ENCODE measurements around the gene NDST1. TPM values are rescaled to one million over a fixed set of nuclear protein-coding genes. Genes with fewer than 3 reads are reported as not detected.

The NDST1 gene
- polyA plus RNA-seq, 1 donor (not counting 4 experiments of a cell fraction or from before 2014, with no cell fraction given), result 24.9 TPM

GRCh38 chr5:150538007-150538917 is 30.3 kb downstream of the NDST1 start:
- H2AFZ ChIP-seq (ENCODE audit: control insufficient read depth, low read length), result no peak overlapping the region
- H3K36me3 ChIP-seq (ENCODE audit: control insufficient read depth in 2 of 2, extremely low read depth in 1 of 2, insufficient read depth in 2 of 2, low read length in 2 of 2), result peaks cover 34 to 44% of the 10 kb centered on the region in 2 experiments
- FAIRE-seq (no peak), DNase-seq (ENCODE audit: low read depth, low spot score) (no peak)
- H3K27ac ChIP-seq (ENCODE audit: control insufficient read depth, insufficient read depth, low read length), result no peak overlapping the region
- H3K9ac ChIP-seq (ENCODE audit: control insufficient read depth, extremely low read depth, insufficient read depth, low read length), result no peak overlapping the region
- peaks cover 23% of the 10 kb centered on the region for H3K4me1 ChIP-seq (ENCODE audit: control insufficient read depth, extremely low read depth, insufficient read depth, low read length)
- peak in 2 of 3 experiments; percentile 10 to 41 for TF ChIP-seq CTCF (optimal IDR thresholded peaks at IDR 0.05 in 1 of 3, IDR thresholded peaks at IDR 0.05 in 1 of 3, conservative IDR thresholded peaks at IDR 0.05 in 1 of 3; ENCODE audit: extremely low read depth in 1 of 3, insufficient read depth in 2 of 3, low read length in 3 of 3)
- no peak for TF ChIP-seq EZH2 (IDR thresholded peaks at IDR 0.05; ENCODE audit: low read length)
- no peaks in the 10 kb centered on the region for H3K9me3 ChIP-seq (ENCODE audit: control insufficient read depth, low read depth, low read length)
- dilution Hi-C loops (cut with MboI; ENCODE audit: extremely low pct_ligation_motif_present, low sequenced_read_pairs), result no loop called here
- no peak overlapping the region for H3K4me2 ChIP-seq (ENCODE audit: control insufficient read depth, extremely low read depth, insufficient read depth, low read depth, low read length)
- no peak overlapping the region for H3K4me3 ChIP-seq (ENCODE audit: control insufficient read depth in 2 of 3, extremely low read depth in 1 of 3, insufficient read depth in 2 of 3, low read depth in 1 of 3, low read length in 3 of 3)
- no peaks in the 10 kb centered on the region for H3K9me1 ChIP-seq (ENCODE audit: control insufficient read depth, extremely low read depth, insufficient read depth, low read length)
- H4K20me1 ChIP-seq (ENCODE audit: control insufficient read depth, extremely low read depth, insufficient read depth, low read length), result no peaks in the 10 kb centered on the region
- no peaks in the 10 kb centered on the region for H3K79me2 ChIP-seq (ENCODE audit: control insufficient read depth, insufficient read depth, low read length)
- no peaks in the 10 kb centered on the region for H3K27me3 ChIP-seq (ENCODE audit: control insufficient read depth, extremely low read depth, insufficient read depth, low read length)

- no peaks in the 10 kb centered on the region for H3K9me1 ChIP-seq (ENCODE audit: control insufficient read depth, extremely low read depth, insufficient read depth, low read length)
- dilution Hi-C loops (cut with MboI; ENCODE audit: extremely low pct_ligation_motif_present, low sequenced_read_pairs), result no loop called here
Measured at GRCh38 chr5:150539206-150539605, 31.3 kb downstream of the NDST1 start.

More at GRCh38 chr5:150539206-150539605, 31.3 kb downstream of the NDST1 start:
- Histone ChIP-seq H3K36me3 (ENCODE audit: control insufficient read depth in 2 of 2, extremely low read depth in 1 of 2, insufficient read depth in 2 of 2, low read length in 2 of 2) (peaks cover 33 to 42% of the 10 kb centered on the region in 2 experiments), H2AFZ (ENCODE audit: control insufficient read depth, low read length) (no peak overlapping the region), H3K27me3 (ENCODE audit: control insufficient read depth, extremely low read depth, insufficient read depth, low read length) (no peaks in the 10 kb centered on the region), H3K79me2 (ENCODE audit: control insufficient read depth, insufficient read depth, low read length) (no peaks in the 10 kb centered on the region), H3K4me2 (ENCODE audit: control insufficient read depth, extremely low read depth, insufficient read depth, low read depth, low read length) (no peak overlapping the region), H3K4me1 (ENCODE audit: control insufficient read depth, extremely low read depth, insufficient read depth, low read length) (peaks cover 23% of the 10 kb centered on the region), H3K27ac (ENCODE audit: control insufficient read depth, insufficient read depth, low read length) (no peak overlapping the region), H3K9ac (ENCODE audit: control insufficient read depth, extremely low read depth, insufficient read depth, low read length) (no peak overlapping the region), H4K20me1 (ENCODE audit: control insufficient read depth, extremely low read depth, insufficient read depth, low read length) (no peaks in the 10 kb centered on the region), H3K9me3 (ENCODE audit: control insufficient read depth, low read depth, low read length) (no peaks in the 10 kb centered on the region), H3K4me3 (ENCODE audit: control insufficient read depth in 2 of 3, extremely low read depth in 1 of 3, insufficient read depth in 2 of 3, low read depth in 1 of 3, low read length in 3 of 3) (no peak overlapping the region)
- TF ChIP-seq EZH2 (IDR thresholded peaks at IDR 0.05; ENCODE audit: low read length) (no peak), CTCF (optimal IDR thresholded peaks at IDR 0.05 in 1 of 3, IDR thresholded peaks at IDR 0.05 in 1 of 3, conservative IDR thresholded peaks at IDR 0.05 in 1 of 3; ENCODE audit: extremely low read depth in 1 of 3, insufficient read depth in 2 of 3, low read length in 3 of 3) (no peak)
- FAIRE-seq, result no peak
- no peak for DNase-seq (ENCODE audit: low read depth, low spot score)
